Osteoblast (primary cell): ENCODE data around the gene ZNF91. TPM values are rescaled to one million over a fixed set of nuclear protein-coding genes. Genes with fewer than 3 reads are reported as not detected.

ENCODE experiments used
- DNase-seq: peaks from one replicate; pipeline ENCODE4 v3.0.0; 2011; ENCODE audit warnings: low spot score, mixed read lengths; ENCODE audit not compliant: insufficient read length; ENCODE audit errors: missing footprints
- H2AFZ ChIP-seq: 2 replicates; pipeline ENCODE4 v1.6.0; 2011; ENCODE audit warnings: mild to moderate bottlenecking, low read length
- H3K27ac ChIP-seq: 2 replicates; pipeline ENCODE4 v1.5.1; 2011; ENCODE audit warnings: mild to moderate bottlenecking, low read depth, low read length, moderate library complexity
- H3K27me3 ChIP-seq: 2 replicates; pipeline ENCODE4 v1.6.0; 2012; ENCODE audit warnings: mild to moderate bottlenecking, control low read depth, inconsistent platforms, low read length, moderate library complexity; ENCODE audit not compliant: insufficient read depth
- H3K36me3 ChIP-seq: 2 replicates; pipeline ENCODE4 v1.5.1; 2011; ENCODE audit warnings: mild to moderate bottlenecking, low read length, control low read depth, moderate library complexity; ENCODE audit not compliant: insufficient read depth
- H3K4me1 ChIP-seq: 2 replicates; pipeline ENCODE4 v1.5.1; 2011; ENCODE audit warnings: mild to moderate bottlenecking, low read length, control low read depth, moderate library complexity; ENCODE audit not compliant: insufficient read depth
- H3K4me2 ChIP-seq: 2 replicates; pipeline ENCODE4 v1.6.0; 2011; ENCODE audit warnings: mild to moderate bottlenecking, low read length; ENCODE audit not compliant: insufficient read depth
- H3K4me3 ChIP-seq: fragments of 200-600 bp; sonication (generic); 3 replicates; pipeline ENCODE4 v1.5.1; 2012; ENCODE audit warnings: mild to moderate bottlenecking, low read length, inconsistent platforms; ENCODE audit not compliant: insufficient read depth
- H3K79me2 ChIP-seq: 2 replicates; pipeline ENCODE4 v1.6.0; 2012; ENCODE audit warnings: mild to moderate bottlenecking, low read length, control low read depth, inconsistent platforms; ENCODE audit not compliant: insufficient read depth
- H3K9me3 ChIP-seq: 2 replicates; pipeline ENCODE4 v1.5.1; 2011; ENCODE audit warnings: low read depth, low read length, control low read depth
- H4K20me1 ChIP-seq: 2 replicates; pipeline ENCODE4 v1.6.0; 2012; ENCODE audit warnings: mild to moderate bottlenecking, low read length, control low read depth; ENCODE audit not compliant: insufficient read depth
- CTCF ChIP-seq: IDR thresholded peaks from 2 replicates; pipeline ENCODE4 v1.5.1; 2011; ENCODE audit warnings: mild to moderate bottlenecking, low read depth, low read length, moderate library complexity; ENCODE audit errors: extremely low read depth
- total RNA-seq: library from RNA; depleted of rRNA; stranded (reverse); fragments of >200 nt; gene quantifications from 2 replicates; pipeline ENCODE4 v1.2.3, GENCODE V29; 2012

The ZNF91 gene
- total RNA-seq, 1 donor: 14.8 TPM

- no peak for TF ChIP-seq CTCF
- H3K4me1 ChIP-seq: no peaks in the 10 kb centered on the region
- peak overlapping the region; percentile 40 for H3K4me2 ChIP-seq
- no peaks in the 10 kb centered on the region for H3K36me3 ChIP-seq
- H3K27me3 ChIP-seq: no peaks in the 10 kb centered on the region
- no peak overlapping the region for H3K27ac ChIP-seq
- H3K4me3 ChIP-seq: peak overlapping the region; percentile 52
- H3K79me2 ChIP-seq: no peaks in the 10 kb centered on the region
- peak overlapping the region; percentile 46 for H2AFZ ChIP-seq
- H3K9me3 ChIP-seq: no peaks in the 10 kb centered on the region
- peak; percentile 68 for DNase-seq
- H4K20me1 ChIP-seq: no peaks in the 10 kb centered on the region
Measured at GRCh38 chr19:23415561-23416191, 20.4 kb upstream of the ZNF91 start.

- TF ChIP-seq CTCF: no peak
- Histone ChIP-seq H2AFZ (peak overlapping the region; percentile 46), H3K4me1 (no peaks in the 10 kb centered on the region), H3K9me3 (no peaks in the 10 kb centered on the region), H3K36me3 (no peaks in the 10 kb centered on the region), H3K27me3 (no peaks in the 10 kb centered on the region), H3K27ac (no peak overlapping the region), H3K4me2 (peak overlapping the region; percentile 40), H3K4me3 (peak overlapping the region; percentile 52), H4K20me1 (no peaks in the 10 kb centered on the region), H3K79me2 (no peaks in the 10 kb centered on the region)
- DNase-seq: no peak
Measured at GRCh38 chr19:23415034-23415433, 19.8 kb upstream of the ZNF91 start.

- TF ChIP-seq CTCF: no peak
Measured at GRCh38 chr19:23410155-23410554, 14.9 kb upstream of the ZNF91 start.

GRCh38 chr19:23409392-23410048 is 14.2 kb upstream of the ZNF91 start:
- Histone ChIP-seq H3K27me3 (no peaks in the 10 kb centered on the region), H3K9me3 (no peaks in the 10 kb centered on the region), H2AFZ (no peak overlapping the region), H3K4me3 (no peak overlapping the region), H3K4me2 (no peak overlapping the region), H3K27ac (no peak overlapping the region), H3K36me3 (no peaks in the 10 kb centered on the region), H3K79me2 (no peaks in the 10 kb centered on the region), H3K4me1 (no peaks in the 10 kb centered on the region), H4K20me1 (no peaks in the 10 kb centered on the region)
- no peak for TF ChIP-seq CTCF
- no peak for DNase-seq

More at GRCh38 chr19:23410155-23410554, 14.9 kb upstream of the ZNF91 start:
- Histone ChIP-seq H3K4me2 (no peak overlapping the region), H3K79me2 (no peaks in the 10 kb centered on the region), H3K4me1 (no peaks in the 10 kb centered on the region), H3K36me3 (no peaks in the 10 kb centered on the region), H3K27ac (no peak overlapping the region), H2AFZ (no peak overlapping the region), H4K20me1 (no peaks in the 10 kb centered on the region), H3K27me3 (no peaks in the 10 kb centered on the region), H3K4me3 (no peak overlapping the region), H3K9me3 (no peaks in the 10 kb centered on the region)
- no peak for DNase-seq
